Measurements from ENCODE around the gene NEDD9.

NEDD9 gene

GRCh38 chr6:11235062-11235461 lies 2.6 kb upstream of the NEDD9 start:
- no peak for TF ChIP-seq CTCF (IDR thresholded peaks at IDR 0.05)
- Histone ChIP-seq H3K27ac (no peak overlapping the region), H3K4me3 (no peak overlapping the region)
- no peak for DNase-seq (ENCODE audit: low spot score)

- H3K27ac ChIP-seq, result peak overlapping the region; percentile 84 to 97
- TF ChIP-seq CTCF (IDR thresholded peaks at IDR 0.05), result no peak
- H3K4me3 ChIP-seq, result no peak overlapping the region
- no peak for DNase-seq (ENCODE audit: low spot score)
Measured at GRCh38 chr6:11233673-11234573, 1.5 kb upstream of the NEDD9 start.

GRCh38 chr6:11232770-11233626 lies 530 bp upstream of the NEDD9 start:
- no peak for DNase-seq (ENCODE audit: low spot score)
- no peak for TF ChIP-seq CTCF (IDR thresholded peaks at IDR 0.05)

GRCh38 chr6:11231564-11232192 lies 790 bp downstream of the NEDD9 start:
- no peak for TF ChIP-seq CTCF (IDR thresholded peaks at IDR 0.05)
- DNase-seq (ENCODE audit: low spot score), result no peak
- peak overlapping the region; percentile 84 to 97 for H3K27ac ChIP-seq

More at GRCh38 chr6:11232770-11233626, 530 bp upstream of the NEDD9 start:
- H3K4me3 ChIP-seq, result peak overlapping the region; percentile 89
- peak overlapping the region; percentile 84 to 97 for H3K27ac ChIP-seq

GRCh38 chr6:11231108-11231463 lies 1.4 kb downstream of the NEDD9 start:
- DNase-seq (ENCODE audit: low spot score), result no peak
- Histone ChIP-seq H3K27ac (peak overlapping the region; percentile 84 to 97), H3K4me3 (peak overlapping the region; percentile 89)
- TF ChIP-seq CTCF (IDR thresholded peaks at IDR 0.05), result no peak

More at GRCh38 chr6:11231564-11232192, 790 bp downstream of the NEDD9 start:
- peak overlapping the region; percentile 89 for H3K4me3 ChIP-seq

GRCh38 chr6:11230158-11231107 lies 2.0 kb downstream of the NEDD9 start:
- H3K27ac ChIP-seq, result peak overlapping the region; percentile 84 to 97
- no peak for TF ChIP-seq CTCF (IDR thresholded peaks at IDR 0.05)
- DNase-seq (ENCODE audit: low spot score), result no peak
- H3K4me3 ChIP-seq, result peak overlapping the region; percentile 89
